ENCODE data around the gene DGKG. TPM values are rescaled to one million over a fixed set of nuclear protein-coding genes. Genes with fewer than 3 reads are reported as not detected.

Gene DGKG
- total and polyA plus RNA-seq, 4 donors: 0.84 to 7.8 (median 1.7) TPM

DNA sequence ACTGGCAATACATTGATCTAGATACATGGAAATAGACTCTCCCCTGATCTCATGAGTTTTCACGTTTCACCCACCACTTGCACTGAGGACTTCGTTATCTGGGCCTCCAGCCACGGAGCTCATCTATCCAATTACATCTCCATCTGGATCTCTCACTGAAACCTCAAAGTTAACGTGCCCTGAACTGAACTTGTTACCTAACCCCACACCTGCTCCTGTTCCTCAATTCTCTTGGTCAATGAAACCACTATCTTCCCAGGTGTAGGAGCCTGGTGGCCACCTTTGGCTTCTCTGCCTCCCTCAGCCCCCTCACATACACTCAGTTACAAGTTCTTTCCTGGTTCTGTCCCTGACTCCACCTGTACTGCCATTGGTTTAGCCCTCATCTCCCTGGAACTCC lies 9.7 kb downstream of the DGKG start (continued):
- TF ChIP-seq ZBTB33 (IDR thresholded peaks at IDR 0.05) (no peak), GABPA (IDR thresholded peaks at IDR 0.05 in 1 of 2, conservative IDR thresholded peaks at IDR 0.05 in 1 of 2) (no peak), TAF1 (conservative IDR thresholded peaks at IDR 0.05) (no peak), RAD21 (IDR thresholded peaks at IDR 0.05) (no peak), FOXA2 (IDR thresholded peaks at IDR 0.05) (no peak)

- WGBS: 79% methylated on average over 5 of the region's 5 CpGs
- Histone ChIP-seq H3K27ac (ENCODE audit: low read depth in 1 of 2, low read length in 2 of 2) (no peak overlapping the region), H3K9me3 (ENCODE audit: control insufficient read depth in 4 of 4, low read length in 3 of 4) (no peaks in the 10 kb centered on the region), H3K27me3 (ENCODE audit: control insufficient read depth in 4 of 4, insufficient read depth in 4 of 4, low read length in 3 of 4) (no peaks in the 10 kb centered on the region), H3K36me3 (ENCODE audit: control insufficient read depth in 4 of 4, insufficient read depth in 3 of 4, low read depth in 1 of 4, low read length in 3 of 4) (no peaks in the 10 kb centered on the region), H3K4me1 (ENCODE audit: control insufficient read depth in 4 of 4, insufficient read depth in 4 of 4, low read length in 3 of 4) (no peaks in the 10 kb centered on the region), H3K4me3 (ENCODE audit: low read depth in 1 of 3, low read length in 3 of 3) (no peak overlapping the region), H3K9ac (ENCODE audit: low read depth in 1 of 2, low read length in 2 of 2) (no peak overlapping the region)
- no peak for DNase-seq (ENCODE audit: low spot score)
- TF ChIP-seq, protein P1, sequence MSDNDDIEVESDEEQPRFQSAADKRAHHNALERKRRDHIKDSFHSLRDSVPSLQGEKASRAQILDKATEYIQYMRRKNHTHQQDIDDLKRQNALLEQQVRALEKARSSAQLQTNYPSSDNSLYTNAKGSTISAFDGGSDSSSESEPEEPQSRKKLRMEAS (IDR thresholded peaks at IDR 0.05): no peak
- TF ChIP-seq, protein P2, sequence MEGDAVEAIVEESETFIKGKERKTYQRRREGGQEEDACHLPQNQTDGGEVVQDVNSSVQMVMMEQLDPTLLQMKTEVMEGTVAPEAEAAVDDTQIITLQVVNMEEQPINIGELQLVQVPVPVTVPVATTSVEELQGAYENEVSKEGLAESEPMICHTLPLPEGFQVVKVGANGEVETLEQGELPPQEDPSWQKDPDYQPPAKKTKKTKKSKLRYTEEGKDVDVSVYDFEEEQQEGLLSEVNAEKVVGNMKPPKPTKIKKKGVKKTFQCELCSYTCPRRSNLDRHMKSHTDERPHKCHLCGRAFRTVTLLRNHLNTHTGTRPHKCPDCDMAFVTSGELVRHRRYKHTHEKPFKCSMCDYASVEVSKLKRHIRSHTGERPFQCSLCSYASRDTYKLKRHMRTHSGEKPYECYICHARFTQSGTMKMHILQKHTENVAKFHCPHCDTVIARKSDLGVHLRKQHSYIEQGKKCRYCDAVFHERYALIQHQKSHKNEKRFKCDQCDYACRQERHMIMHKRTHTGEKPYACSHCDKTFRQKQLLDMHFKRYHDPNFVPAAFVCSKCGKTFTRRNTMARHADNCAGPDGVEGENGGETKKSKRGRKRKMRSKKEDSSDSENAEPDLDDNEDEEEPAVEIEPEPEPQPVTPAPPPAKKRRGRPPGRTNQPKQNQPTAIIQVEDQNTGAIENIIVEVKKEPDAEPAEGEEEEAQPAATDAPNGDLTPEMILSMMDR (IDR thresholded peaks at IDR 0.05; ENCODE audit: low read depth, low read length, missing input control): no peak
- TF ChIP-seq JUND (IDR thresholded peaks at IDR 0.05) (no peak), EGR1 (IDR thresholded peaks at IDR 0.05; ENCODE audit: low read depth in 2 of 2) (no peak), HNF4G (IDR thresholded peaks at IDR 0.05) (no peak), SP1 (IDR thresholded peaks at IDR 0.05) (no peak)
Observed at GRCh38 chr3:186342197-186342596, 19.8 kb downstream of the DGKG start.

GRCh38 chr3:186340204-186340603 lies 21.8 kb downstream of the DGKG start:
- Histone ChIP-seq H3K4me1 (ENCODE audit: control insufficient read depth in 4 of 4, insufficient read depth in 4 of 4, low read length in 3 of 4) (no peaks in the 10 kb centered on the region), H3K4me3 (ENCODE audit: low read depth in 1 of 3, low read length in 3 of 3) (no peak overlapping the region), H3K27ac (ENCODE audit: low read depth in 1 of 2, low read length in 2 of 2) (no peak overlapping the region), H3K27me3 (ENCODE audit: control insufficient read depth in 4 of 4, insufficient read depth in 4 of 4, low read length in 3 of 4) (no peaks in the 10 kb centered on the region), H3K36me3 (ENCODE audit: control insufficient read depth in 4 of 4, insufficient read depth in 3 of 4, low read depth in 1 of 4, low read length in 3 of 4) (no peaks in the 10 kb centered on the region), H3K9me3 (ENCODE audit: control insufficient read depth in 4 of 4, low read length in 3 of 4) (no peaks in the 10 kb centered on the region), H3K9ac (ENCODE audit: low read depth in 1 of 2, low read length in 2 of 2) (no peak overlapping the region)
- TF ChIP-seq RXRA (IDR thresholded peaks at IDR 0.05) (no peak), FOXA1 (IDR thresholded peaks at IDR 0.05) (no peak), ATF3 (IDR thresholded peaks at IDR 0.05) (no peak), SP1 (IDR thresholded peaks at IDR 0.05) (no peak), JUND (IDR thresholded peaks at IDR 0.05) (no peak), EGR1 (IDR thresholded peaks at IDR 0.05; ENCODE audit: low read depth in 2 of 2) (no peak), HNF4A (conservative IDR thresholded peaks at IDR 0.05) (no peak), TAF1 (conservative IDR thresholded peaks at IDR 0.05) (no peak), RAD21 (IDR thresholded peaks at IDR 0.05) (no peak), NR2F2 (IDR thresholded peaks at IDR 0.05) (no peak), FOXA2 (IDR thresholded peaks at IDR 0.05) (no peak), YY1 (IDR thresholded peaks at IDR 0.05) (no peak), GABPA (IDR thresholded peaks at IDR 0.05 in 1 of 2, conservative IDR thresholded peaks at IDR 0.05 in 1 of 2) (no peak), HNF4G (IDR thresholded peaks at IDR 0.05) (no peak)
- TF ChIP-seq, protein P1 (IDR thresholded peaks at IDR 0.05): no peak
- TF ChIP-seq, protein P2 (IDR thresholded peaks at IDR 0.05; ENCODE audit: low read depth, low read length, missing input control): no peak
- TF ChIP-seq, protein P3, sequence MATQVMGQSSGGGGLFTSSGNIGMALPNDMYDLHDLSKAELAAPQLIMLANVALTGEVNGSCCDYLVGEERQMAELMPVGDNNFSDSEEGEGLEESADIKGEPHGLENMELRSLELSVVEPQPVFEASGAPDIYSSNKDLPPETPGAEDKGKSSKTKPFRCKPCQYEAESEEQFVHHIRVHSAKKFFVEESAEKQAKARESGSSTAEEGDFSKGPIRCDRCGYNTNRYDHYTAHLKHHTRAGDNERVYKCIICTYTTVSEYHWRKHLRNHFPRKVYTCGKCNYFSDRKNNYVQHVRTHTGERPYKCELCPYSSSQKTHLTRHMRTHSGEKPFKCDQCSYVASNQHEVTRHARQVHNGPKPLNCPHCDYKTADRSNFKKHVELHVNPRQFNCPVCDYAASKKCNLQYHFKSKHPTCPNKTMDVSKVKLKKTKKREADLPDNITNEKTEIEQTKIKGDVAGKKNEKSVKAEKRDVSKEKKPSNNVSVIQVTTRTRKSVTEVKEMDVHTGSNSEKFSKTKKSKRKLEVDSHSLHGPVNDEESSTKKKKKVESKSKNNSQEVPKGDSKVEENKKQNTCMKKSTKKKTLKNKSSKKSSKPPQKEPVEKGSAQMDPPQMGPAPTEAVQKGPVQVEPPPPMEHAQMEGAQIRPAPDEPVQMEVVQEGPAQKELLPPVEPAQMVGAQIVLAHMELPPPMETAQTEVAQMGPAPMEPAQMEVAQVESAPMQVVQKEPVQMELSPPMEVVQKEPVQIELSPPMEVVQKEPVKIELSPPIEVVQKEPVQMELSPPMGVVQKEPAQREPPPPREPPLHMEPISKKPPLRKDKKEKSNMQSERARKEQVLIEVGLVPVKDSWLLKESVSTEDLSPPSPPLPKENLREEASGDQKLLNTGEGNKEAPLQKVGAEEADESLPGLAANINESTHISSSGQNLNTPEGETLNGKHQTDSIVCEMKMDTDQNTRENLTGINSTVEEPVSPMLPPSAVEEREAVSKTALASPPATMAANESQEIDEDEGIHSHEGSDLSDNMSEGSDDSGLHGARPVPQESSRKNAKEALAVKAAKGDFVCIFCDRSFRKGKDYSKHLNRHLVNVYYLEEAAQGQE (IDR thresholded peaks at IDR 0.05): no peak
- no peak for DNase-seq (ENCODE audit: low spot score)

Data from liver (tissue), 9 donors.